A549 treated with Hydrocortisone at 1 μM for 4 hours (cell line): ENCODE results near the gene RIPK3. TPM values are rescaled to one million over a fixed set of nuclear protein-coding genes. Genes with fewer than 3 reads are reported as not detected.

ENCODE experiments used
- total RNA-seq: library from RNA; stranded (reverse); fragments of 200-300 nt; extraction: Qiagen RNA extraction; gene quantifications from 5 replicates; pipeline ENCODE4 v1.2.3, GENCODE V29; 2022

The RIPK3 gene
- total RNA-seq = not detected in 5 replicates

DNA sequence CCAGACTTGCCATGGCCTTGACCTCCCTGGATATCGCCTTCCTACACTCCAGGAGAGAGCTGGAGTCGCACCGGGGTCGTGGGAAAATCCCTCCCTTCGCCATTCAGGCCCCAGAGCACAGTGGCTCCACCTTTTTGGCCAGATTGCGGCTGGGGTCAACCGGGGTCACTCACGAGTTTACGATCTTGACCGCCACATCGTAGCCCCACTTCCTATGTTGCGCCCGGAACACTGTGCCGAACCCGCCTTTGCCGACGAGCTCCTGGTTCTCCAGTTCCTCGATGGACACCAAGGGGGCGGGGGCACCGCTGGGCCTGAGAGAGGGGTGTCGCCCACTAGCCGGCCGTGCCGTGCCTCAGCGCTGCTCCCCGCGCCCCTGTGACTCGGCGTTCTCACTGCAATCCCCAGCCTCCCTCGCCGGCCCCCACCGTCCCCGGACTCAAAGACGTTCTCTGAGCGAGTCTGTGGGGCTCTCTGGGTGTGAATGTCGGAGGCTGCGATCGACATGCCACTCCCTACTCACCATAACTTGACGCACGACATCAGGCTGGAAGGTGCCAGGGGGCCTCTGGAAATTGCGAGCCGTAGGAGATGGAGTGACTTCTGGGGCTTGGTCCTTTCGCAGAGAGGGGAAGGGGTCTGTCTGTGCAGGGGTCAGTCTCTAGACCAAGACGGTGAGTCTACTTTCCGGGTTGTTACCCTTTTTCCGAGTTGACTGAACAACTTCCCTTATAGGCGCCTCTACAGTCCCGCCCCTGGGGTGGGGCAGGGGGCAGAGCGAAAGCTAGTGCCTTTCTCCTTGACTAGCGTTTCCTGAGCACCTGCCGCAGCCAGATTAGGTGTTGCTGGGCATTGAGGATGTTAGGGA lies at the start of gene RIPK3:
Gene RIPK3, minus strand, starts transcription at position 708 of the 868 bp plus-strand sequence. Its CDS starts 165 bp downstream, at position 543.

DNA sequence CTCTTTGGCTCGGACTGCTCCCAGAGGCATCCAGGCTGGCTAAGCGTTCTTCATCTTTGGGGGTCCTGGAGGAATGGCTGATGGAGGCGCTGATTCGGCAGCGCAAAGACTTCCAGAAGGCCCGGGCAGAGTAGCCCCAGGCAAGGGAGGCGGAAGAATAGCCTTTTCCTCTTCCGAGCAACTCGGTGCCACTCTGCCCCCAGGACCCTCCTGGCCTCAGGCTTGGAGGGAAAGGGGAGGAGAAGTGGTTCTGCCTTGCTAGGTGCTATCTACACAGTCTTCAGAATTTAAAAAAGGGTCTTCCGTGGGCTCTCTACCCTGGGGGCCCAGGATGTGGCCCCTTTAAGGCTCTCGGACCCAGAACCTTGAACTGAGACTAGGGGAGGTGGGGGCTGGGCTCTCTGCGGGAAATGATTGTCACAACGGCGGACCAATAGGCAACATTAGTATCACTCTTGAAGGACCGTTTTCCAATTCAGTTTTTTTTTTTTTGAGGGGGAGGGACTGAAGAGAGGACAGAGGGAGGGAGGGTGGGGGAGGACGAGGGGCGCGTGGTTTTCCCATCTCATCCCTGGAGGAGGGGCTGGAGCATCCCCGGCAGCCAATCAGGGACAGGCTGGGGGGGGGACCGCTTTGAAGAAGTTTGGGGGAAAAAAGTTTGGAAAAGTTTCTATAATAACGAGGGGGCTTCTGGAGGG lies 27.9 kb upstream of the RIPK3 start, which contains the start of gene NFATC4:
Gene NFATC4, plus strand, starts transcription at position 671 of the 698 bp plus-strand sequence. CDS start 157 bp downstream, outside the sequence.

GRCh38 chr14:24334431-24335291 lies 5.1 kb downstream of the RIPK3 start, which contains the start of gene ADCY4:
ADCY4 (minus strand) TSS chr14:24335071; CDS start chr14:24334652, 419 bp downstream.

DNA sequence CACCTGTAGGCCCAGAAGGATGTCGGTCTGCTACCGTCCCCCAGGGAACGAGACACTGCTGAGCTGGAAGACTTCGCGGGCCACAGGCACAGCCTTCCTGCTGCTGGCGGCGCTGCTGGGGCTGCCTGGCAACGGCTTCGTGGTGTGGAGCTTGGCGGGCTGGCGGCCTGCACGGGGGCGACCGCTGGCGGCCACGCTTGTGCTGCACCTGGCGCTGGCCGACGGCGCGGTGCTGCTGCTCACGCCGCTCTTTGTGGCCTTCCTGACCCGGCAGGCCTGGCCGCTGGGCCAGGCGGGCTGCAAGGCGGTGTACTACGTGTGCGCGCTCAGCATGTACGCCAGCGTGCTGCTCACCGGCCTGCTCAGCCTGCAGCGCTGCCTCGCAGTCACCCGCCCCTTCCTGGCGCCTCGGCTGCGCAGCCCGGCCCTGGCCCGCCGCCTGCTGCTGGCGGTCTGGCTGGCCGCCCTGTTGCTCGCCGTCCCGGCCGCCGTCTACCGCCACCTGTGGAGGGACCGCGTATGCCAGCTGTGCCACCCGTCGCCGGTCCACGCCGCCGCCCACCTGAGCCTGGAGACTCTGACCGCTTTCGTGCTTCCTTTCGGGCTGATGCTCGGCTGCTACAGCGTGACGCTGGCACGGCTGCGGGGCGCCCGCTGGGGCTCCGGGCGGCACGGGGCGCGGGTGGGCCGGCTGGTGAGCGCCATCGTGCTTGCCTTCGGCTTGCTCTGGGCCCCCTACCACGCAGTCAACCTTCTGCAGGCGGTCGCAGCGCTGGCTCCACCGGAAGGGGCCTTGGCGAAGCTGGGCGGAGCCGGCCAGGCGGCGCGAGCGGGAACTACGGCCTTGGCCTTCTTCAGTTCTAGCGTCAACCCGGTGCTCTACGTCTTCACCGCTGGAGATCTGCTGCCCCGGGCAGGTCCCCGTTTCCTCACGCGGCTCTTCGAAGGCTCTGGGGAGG lies 28.9 kb downstream of the RIPK3 start, which contains the start of gene LTB4R:
Gene LTB4R, plus strand, starts transcription at position 857 of the 959 bp plus-strand sequence. CDS start 4,150 bp downstream, outside the sequence.

GRCh38 chr14:24309538-24310264 lies 30.1 kb downstream of the RIPK3 start, which contains the start of gene LTB4R2:
LTB4R2 (plus strand) TSS chr14:24310140; CDS start chr14:24310665, 525 bp downstream.

GRCh38 chr14:24307575-24308341 lies 32.0 kb downstream of the RIPK3 start, which contains the start of gene CIDEB:
CIDEB (minus strand) TSS chr14:24307977; CDS start chr14:24307858, 119 bp downstream.

DNA sequence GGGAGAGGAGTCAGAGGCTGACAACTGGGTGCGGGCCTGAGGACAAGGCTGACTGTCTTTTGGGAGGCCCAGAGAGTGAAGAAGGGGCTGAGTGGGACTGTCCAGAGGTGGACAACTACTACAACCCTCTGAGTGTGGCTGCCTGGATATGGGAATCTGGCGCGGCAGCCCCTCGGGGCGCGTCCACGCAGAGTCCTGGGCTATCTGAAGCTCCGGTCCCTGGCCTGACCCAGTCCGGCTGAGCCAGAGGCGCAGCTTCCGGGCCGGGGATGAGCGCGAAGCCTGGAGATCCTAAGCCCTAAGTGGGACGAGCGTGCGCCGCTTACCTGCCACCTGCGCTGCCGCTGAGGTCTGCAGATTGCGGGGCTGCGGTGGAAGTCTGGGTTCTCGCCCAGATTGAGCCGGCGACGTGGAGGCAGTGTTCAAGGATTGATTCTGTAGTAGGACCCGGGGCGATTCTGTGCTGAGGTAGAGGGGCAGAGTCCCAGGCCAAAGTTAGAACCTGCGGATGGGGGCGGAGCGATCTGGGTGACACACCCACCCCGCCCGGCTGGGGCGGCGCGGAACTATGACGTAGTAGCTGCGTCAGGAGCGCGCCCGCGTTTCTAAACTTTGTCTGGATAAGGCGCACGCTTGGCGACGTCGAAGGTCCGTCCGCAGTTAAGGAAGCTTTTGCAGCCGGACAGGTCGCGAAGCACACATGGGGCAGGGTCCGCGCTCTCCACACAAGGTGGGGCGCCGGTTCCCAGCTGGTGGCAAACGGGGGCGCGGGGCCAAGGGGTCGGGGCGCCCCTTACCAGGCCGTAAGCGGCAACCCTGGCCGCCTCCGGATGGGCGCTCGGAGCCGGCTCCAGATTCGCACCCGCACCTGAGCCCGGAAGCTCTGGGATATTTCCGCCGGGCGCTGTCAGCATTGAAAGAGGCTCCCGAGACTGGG lies 40.3 kb downstream of the RIPK3 start, which contains the start of the genes DHRS1 and NOP9:
Gene DHRS1, minus strand, starts transcription at position 526 of the 937 bp plus-strand sequence. CDS start 674 bp downstream, outside the sequence.
Gene NOP9, plus strand, starts transcription at position 596 of the 937 bp plus-strand sequence. Its CDS starts 105 bp downstream, at position 701.

Other genes with a start within 250 kb of the RIPK3 start
- gene PCK2, start 245.7 kb downstream of the RIPK3 start, total RNA-seq = 18.3 to 21.2 TPM (median 19.7 TPM) in 5 replicates
- gene DCAF11, start 225.2 kb downstream of the RIPK3 start, total RNA-seq = 19.6 to 26.7 TPM (median 20.6 TPM) in 5 replicates
- 0.59 to 0.94 TPM (median 0.69 TPM) in 5 replicates for gene NRL, start 225.0 kb downstream of the RIPK3 start, total RNA-seq
- 0.13 to 0.18 TPM (median 0.14 TPM) in 3 of 5 replicates, not detected in the others for gene FITM1, start 209.3 kb downstream of the RIPK3 start, total RNA-seq
- 159 to 189 TPM (median 167 TPM) in 5 replicates for gene PSME1, start 203.8 kb downstream of the RIPK3 start, total RNA-seq
- 46.8 to 61.3 TPM (median 57.0 TPM) in 5 replicates for gene EMC9, start 198.4 kb downstream of the RIPK3 start, total RNA-seq
- 143 to 202 TPM (median 162 TPM) in 5 replicates for gene PSME2, start 193.4 kb downstream of the RIPK3 start, total RNA-seq
- gene RNF31, start 192.5 kb downstream of the RIPK3 start, total RNA-seq = 23.2 to 36.4 TPM (median 28.7 TPM) in 5 replicates
- 15.5 to 20.2 TPM (median 17.9 TPM) in 5 replicates for gene IRF9, start 178.7 kb downstream of the RIPK3 start, total RNA-seq
- gene REC8, start 167.9 kb downstream of the RIPK3 start, total RNA-seq = 2.6 to 5.9 TPM (median 4.3 TPM) in 5 replicates
- 74.1 to 86.9 TPM (median 75.7 TPM) in 5 replicates for gene IPO4, start 151.2 kb downstream of the RIPK3 start, total RNA-seq
- 61.4 to 81.2 TPM (median 65.5 TPM) in 5 replicates for gene TM9SF1, start 144.6 kb downstream of the RIPK3 start, total RNA-seq
- gene TSSK4, start 134.3 kb downstream of the RIPK3 start, total RNA-seq = not detected in 5 replicates
- gene CHMP4A, start 126.5 kb downstream of the RIPK3 start, total RNA-seq = 77.5 to 105 TPM (median 83.7 TPM) in 5 replicates
- gene MDP1, start 123.9 kb downstream of the RIPK3 start, total RNA-seq = 28.0 to 33.9 TPM (median 32.1 TPM) in 5 replicates
- gene NEDD8, start 107.6 kb downstream of the RIPK3 start, total RNA-seq = 411 to 486 TPM (median 455 TPM) in 5 replicates
- gene GMPR2, start 107.1 kb downstream of the RIPK3 start, total RNA-seq = 53.0 to 66.2 TPM (median 59.0 TPM) in 5 replicates
- gene TINF2, start 97.4 kb downstream of the RIPK3 start, total RNA-seq = 32.1 to 38.5 TPM (median 37.3 TPM) in 5 replicates
- gene TGM1, start 76.8 kb downstream of the RIPK3 start, total RNA-seq = 0.99 to 1.6 TPM (median 1.5 TPM) in 5 replicates
- gene RABGGTA, start 68.4 kb downstream of the RIPK3 start, total RNA-seq = 15.6 to 18.0 TPM (median 17.0 TPM) in 5 replicates
- gene DHRS1, start 40.2 kb downstream of the RIPK3 start, total RNA-seq = 9.8 to 11.5 TPM (median 11.2 TPM) in 5 replicates
- 13.0 to 18.8 TPM (median 16.2 TPM) in 5 replicates for gene NOP9, start 40.1 kb downstream of the RIPK3 start, total RNA-seq
- 0.13 to 0.22 TPM (median 0.22 TPM) in 5 replicates for gene CIDEB, start 32.0 kb downstream of the RIPK3 start, total RNA-seq
- gene LTB4R2, start 29.9 kb downstream of the RIPK3 start, total RNA-seq = 3.0 to 4.9 TPM (median 3.8 TPM) in 5 replicates
- gene LTB4R, start 28.5 kb downstream of the RIPK3 start, total RNA-seq = 3.8 to 5.9 TPM (median 5.5 TPM) in 5 replicates
- not detected in 5 replicates for gene ADCY4, start 4.9 kb downstream of the RIPK3 start, total RNA-seq
- gene NFATC4, start 28.2 kb upstream of the RIPK3 start, total RNA-seq = 0.10 to 0.31 TPM (median 0.15 TPM) in 4 of 5 replicates, not detected in the other
- 0.22 to 0.50 TPM (median 0.36 TPM) in 5 replicates for gene NYNRIN, start 59.0 kb upstream of the RIPK3 start, total RNA-seq
- gene CBLN3, start 89.7 kb upstream of the RIPK3 start, total RNA-seq = 0.97 to 1.3 TPM (median 1.2 TPM) in 5 replicates
- gene KHNYN, start 90.0 kb upstream of the RIPK3 start, total RNA-seq = 22.5 to 30.4 TPM (median 25.8 TPM) in 5 replicates
- gene SDR39U1, start 102.8 kb upstream of the RIPK3 start, total RNA-seq = 40.1 to 54.9 TPM (median 49.1 TPM) in 5 replicates
- gene CMA1, start 168.3 kb upstream of the RIPK3 start, total RNA-seq = not detected in 5 replicates
- gene CTSG, start 236.3 kb upstream of the RIPK3 start, total RNA-seq = not detected in 5 replicates